Retina (tissue), 1 donor: ENCODE measurements around the gene ICA1.
A peak's percentile ranks its signal among the peaks of the same experiment; 100 is the strongest.

ENCODE experiments used
- DNase-seq: peaks from one replicate; pipeline ENCODE4 v3.0.0-alpha.2; 2016

Gene ICA1

DNA sequence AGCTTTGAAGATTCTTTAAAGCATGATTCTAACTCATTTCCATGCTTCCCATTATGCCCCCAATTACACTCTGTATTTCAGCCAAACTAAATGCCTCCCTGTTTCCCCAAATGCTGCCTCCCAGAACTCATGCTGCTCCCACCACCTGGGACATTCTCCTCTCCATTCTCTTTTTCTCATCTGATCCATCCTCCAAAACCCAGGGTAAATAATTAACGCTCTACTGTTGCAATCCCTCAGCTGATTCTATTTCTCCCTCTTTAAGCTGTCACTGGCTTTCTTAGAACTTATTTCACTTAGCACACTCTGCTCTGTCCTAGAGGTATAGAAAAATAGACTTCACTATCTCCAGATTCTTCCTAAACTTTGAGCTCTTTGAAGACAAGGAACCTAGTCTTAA, 104.7 kb downstream of the ICA1 start:
- DNase-seq = no peak

DNA sequence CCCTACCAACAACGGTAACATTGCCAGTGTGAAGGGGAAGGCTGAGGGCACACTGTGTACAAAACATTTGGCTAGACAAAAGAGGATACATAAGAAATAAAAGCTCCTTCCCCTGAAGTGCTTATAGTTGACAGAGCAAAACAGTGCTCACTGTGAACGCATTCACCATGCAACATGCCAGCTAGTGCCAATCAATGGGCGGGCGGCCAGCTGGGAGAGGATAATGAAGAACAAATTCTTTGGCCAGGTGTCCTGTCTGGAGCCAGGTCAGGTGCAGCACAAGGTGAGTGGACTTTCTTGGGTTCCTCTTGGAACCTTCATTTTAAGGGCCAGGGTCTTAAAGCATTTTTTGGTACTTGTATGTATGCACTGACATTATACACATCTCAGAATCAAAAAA, 106.1 kb downstream of the ICA1 start:
- no peak for DNase-seq

DNA sequence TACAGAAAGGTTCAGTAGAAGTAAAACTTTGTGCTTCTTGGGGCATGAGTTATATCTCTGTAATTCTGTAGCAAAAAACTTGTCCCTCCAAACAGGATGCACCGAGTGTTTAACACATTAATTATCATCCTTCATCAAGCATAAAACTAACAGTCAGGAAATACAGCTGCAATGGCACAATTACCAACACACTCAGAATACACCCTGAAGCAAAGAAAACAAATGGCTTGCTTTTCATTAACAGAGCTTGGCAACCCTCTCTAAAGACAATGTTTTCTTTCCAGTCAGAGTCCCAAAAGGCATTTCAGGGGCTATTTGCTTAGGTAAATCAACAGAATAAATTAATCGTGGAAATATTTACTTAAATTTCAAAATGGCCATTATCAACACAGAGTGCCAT, 107.7 kb downstream of the ICA1 start:
- DNase-seq = no peak

DNA sequence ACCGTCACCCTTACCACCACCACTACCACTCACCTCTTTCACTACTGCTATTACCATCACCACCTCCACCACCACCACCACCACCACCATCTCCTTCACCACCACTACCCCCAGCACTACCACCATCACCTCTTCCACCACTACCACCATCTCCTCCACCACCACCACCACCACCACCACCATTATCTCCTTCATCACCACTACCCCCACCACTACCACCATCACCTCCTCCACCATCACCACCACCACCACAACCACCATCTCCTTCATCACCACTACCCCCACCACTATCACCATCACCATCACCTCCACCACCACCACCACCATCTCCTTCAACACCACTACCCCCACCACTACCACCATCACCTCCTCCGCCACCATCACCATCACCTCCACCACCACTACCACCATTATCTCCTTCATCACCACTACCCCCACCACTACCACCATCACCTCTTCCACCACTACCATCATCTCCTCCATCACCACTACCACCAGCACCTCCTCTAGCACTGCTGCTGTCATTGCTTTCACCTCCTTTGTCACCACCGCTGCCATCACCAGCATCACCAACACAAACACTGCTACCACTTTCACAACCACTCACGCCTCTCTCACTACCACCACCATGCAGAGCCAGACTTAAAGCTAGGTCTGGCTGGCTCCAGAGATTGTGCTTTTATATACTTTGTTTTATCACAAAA, 109.3 kb downstream of the ICA1 start:
- no peak for DNase-seq

DNA sequence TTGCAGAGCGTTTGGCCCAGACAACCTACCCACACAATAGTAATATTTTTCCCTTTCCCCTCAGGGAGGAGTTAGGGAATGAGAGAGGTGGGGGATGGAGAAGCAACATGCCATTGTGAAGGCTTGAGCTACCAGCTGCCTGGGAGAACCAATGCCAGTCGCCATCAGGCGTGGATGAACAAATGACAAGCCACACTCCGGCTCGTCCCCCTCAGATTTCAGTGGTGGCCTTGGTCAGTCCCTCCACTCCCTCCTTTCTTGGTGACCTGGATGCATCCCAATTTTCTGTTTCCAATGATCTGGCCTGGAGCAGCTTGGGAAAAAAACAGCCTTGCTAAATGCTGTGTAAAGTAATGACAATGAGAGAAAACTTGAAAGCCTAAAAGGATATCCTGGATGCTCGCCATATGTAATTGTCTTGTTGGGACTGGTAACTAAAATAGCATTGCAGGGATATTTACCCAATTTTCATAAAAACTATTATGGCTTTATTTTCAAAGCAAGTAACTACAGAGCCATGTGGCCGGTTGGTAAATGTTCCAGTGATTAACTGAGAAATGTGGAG, 110.7 kb downstream of the ICA1 start:
- DNase-seq = no peak

DNA sequence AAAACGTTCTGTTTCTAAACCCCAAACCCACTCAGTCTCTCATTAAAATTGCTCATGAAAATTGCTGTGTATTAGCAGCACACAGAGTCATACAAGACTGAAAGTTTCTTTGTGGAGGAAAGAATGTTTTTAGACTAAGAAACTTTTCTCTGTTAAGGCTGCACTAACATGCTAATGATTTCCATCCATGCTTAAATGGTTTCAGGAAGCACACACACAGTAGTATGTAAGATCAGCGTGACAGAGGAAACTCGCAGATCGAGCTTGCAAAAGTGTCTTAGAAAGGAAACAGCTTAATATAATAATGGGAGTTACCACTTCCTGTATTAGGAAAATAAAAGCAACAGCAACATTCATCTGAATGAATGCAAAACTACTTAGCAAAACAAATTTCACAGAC, 112.7 kb downstream of the ICA1 start:
- DNase-seq = no peak

DNA sequence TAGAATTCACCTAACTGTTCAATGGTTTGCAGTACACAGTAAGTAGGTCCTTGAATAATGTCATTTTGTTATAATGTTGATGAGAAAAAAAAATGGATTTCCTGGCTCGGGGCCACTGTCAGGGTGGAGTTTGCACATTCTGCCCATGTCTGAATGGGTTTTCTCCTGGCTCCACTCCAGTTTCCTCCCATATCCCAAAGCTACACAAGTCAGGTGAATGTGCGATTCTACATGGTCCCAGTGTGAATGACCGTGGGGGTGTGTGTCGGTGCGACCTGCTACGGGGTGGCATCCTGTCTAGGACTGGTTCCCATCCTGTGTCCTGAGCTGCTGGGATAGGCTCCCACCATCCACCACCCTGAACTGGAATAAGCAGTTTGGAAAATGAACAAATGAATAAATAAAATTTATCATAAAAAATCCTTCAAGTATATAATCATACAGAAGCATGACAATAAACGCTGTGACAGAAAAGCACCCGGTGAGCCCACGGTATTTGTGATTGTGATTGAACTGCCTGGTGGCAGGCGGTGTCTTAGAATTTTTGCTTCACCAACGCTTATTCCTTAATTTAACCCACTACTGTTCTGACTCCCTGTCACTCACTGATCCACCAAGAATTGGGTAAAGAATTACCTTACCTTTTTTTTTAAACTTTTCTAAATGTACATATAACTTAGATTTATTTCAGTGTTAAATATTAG, 114.1 kb downstream of the ICA1 start:
- no peak for DNase-seq

DNA sequence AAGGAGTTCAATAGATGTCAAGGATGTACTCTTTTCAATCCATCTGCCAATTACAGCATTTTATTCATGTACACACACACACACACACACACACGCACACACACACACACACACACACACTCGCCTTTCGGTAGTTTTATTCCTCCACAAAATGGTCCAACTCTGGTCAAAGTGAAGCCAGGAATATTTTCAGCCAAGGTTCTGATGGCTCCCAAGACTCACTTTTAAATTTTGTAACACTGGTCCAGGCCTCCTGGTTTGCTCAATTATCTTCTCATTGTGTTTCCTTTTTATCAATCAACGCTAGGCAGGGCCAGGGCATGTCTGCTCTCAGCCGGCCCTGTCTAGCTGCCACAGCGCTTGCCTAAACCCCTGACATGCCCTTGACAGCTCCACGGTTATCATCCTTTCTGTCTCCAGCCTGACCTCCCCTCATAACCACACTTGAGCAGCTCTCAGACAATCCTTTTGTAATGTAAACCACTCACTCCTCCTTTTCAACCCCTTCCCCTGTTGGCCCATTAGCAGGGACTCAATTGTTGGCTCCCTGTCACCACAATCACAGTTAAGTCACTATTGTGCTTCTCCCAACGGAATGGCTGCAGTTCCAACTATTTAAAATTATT, 115.1 kb downstream of the ICA1 start:
- peak; percentile 73 for DNase-seq

DNA sequence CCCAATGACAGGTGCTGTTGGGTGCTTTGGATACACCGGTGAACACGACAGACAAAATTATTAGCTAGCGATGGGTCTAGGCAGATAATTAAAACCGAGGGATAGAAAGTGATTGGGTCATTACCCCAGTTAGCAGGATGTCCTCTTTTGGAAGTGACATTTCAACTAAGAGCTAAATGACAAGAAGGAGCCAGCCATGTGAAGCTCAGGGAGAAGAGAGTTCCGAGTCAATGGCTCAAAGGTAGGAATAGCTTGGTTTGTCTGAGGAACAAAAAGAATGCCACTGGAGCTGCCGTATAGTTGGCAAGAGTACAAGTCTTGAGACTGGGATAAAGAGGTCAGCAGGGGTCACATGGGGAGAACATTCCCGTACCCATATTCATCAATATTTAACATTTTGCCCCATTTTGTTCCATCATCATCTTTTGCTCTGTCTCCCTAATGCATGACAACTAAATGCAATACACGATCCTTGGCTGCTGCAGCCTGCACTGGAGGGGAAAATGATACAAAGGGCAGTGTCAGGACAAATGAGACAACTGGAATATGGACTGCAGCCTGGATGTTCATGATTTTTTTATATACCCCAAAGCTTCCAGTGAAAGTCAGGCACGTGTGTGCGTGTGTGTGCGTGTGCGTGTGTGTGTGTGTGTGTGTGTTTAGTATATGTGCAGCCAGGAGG, 115.7 kb downstream of the ICA1 start:
- DNase-seq = peak; percentile 55

DNA sequence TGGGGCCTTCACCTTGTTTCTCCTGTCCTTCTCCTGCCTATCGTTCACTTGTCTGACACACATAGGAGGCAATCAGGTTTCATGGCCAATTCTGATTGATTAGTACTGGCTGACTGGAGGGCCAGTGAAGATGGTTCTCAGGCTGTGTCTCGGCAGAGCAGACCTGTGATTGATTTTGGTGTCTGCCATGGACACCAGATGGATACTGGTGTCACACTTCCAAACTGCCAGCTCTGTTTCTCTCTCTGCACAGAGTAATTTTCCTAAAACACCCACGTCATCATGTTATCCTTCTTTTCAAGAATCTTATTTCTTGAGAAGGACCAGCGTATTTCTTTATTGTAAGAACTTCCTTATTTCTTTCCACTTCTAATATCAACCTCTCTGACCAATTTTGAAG, 117.1 kb downstream of the ICA1 start:
- no peak for DNase-seq

DNA sequence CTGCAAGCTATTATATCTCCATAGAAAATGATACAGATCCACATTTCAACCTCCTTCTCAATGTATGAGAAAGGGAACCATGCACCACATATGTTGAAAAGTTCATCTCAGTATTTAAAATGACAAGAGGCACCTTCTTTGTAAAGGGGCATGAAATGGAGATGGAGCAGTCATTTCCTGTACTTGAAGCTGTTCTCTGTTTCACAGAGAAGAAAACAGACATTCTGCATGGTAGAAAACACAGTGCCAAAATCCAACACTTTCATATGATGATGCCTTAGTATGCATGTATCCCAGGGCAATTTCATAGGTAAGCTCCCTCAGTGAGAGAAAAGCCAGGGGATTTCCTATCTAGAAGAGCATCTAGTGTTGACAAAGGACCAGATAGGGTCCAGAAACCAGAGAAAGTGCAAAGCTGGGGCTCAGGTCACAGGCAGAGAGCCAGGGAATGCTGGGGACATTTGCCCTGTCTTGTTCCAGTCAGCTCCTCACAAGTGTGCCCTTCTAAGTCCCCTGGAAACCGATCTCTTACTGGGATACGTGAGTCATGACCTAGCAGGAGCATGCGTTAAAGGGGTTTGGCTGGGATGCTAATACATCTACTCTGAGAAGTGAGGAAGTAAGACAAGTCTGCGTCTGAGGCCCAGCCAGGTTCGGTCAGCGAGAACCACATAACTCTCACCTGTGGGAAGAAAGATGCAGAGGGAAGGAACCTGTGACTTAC, 118.7 kb downstream of the ICA1 start:
- DNase-seq = no peak

DNA sequence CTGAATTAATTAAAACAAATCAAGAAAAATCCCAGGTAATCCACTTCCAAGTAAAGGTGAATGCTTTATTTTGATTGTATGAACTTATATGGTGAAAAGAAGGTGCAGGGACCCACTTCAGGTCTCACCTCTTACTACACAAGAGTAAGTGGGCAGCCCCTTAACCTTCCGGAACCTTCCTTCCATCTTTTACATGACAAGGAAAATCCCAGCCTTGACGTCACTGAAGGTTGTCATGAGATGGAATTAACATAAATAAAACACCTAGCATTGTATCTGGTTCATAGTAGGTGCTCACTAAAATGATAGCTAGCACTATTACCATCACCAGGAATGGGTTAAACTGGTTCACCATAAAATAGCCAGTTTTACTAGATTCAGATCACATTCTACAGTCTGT, 119.5 kb downstream of the ICA1 start:
- no peak for DNase-seq

DNA sequence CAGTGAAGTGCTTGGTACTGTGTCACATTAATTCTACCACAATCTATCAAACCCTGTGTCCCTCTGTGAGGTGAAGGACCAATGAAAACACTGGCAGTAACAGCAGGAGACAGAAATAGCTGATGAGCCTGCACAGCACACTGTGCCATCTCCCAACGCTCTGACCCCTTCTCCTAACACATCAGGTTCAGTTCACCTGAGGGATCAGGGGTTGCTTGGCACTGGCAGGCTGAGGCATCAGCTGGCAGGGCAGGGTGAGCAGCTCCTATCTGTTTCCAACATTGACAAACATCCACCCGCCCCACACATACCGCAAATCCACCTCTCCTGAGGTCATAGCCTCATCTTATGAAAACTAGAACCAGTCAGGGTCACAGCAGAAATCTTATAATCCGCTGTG, 120.9 kb downstream of the ICA1 start:
- no peak for DNase-seq

DNA sequence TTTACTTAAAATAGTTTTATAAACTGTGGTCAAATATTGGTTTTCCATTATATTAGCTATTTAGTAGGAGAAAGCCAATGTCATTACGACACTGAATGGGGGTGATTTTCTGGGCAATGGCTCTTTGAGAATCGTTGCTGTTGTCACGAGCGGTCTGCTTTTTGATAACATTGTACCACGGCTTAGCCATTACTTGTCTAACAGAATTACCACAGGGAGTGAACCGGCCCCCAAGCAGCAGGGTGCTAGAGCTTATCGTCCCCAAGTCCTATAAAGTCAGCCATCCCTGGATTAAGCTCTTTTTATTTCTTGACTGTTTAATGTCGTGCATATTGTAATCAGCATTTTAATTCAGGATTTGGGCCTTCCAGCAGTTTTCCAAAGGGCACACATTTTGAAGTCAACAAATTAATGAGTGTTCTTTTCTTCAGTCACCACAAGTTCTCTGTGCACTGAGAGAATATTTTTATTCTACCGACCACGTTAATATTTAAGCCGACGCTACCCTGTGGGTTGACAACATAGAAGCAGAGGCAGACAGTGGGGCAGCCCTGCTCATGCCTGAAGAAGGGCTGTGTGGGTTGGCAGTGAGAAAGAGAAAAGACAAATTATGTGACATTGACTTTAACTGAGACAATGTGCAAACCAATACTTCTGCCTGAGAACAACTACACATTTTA, 125.8 kb downstream of the ICA1 start:
- DNase-seq = no peak

DNA sequence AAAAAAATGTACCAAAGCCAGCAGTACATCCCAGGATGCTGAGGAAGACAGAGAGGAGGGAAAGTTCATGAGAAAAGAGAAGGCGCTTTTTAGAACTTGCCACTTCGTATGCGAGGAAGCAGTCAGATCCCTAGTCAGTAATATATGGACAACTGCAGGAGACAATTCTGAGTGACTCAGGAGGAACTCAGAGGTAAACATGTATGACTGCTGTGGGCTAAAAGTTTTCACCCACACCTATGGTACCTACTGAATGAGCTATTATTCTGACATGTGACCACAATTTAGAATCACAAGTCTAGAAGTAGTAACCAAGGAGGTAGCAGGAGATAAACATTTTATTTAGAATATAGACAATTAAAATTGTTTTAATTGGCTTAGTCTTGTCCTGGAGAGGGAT, 126.5 kb downstream of the ICA1 start:
- no peak for DNase-seq

DNA sequence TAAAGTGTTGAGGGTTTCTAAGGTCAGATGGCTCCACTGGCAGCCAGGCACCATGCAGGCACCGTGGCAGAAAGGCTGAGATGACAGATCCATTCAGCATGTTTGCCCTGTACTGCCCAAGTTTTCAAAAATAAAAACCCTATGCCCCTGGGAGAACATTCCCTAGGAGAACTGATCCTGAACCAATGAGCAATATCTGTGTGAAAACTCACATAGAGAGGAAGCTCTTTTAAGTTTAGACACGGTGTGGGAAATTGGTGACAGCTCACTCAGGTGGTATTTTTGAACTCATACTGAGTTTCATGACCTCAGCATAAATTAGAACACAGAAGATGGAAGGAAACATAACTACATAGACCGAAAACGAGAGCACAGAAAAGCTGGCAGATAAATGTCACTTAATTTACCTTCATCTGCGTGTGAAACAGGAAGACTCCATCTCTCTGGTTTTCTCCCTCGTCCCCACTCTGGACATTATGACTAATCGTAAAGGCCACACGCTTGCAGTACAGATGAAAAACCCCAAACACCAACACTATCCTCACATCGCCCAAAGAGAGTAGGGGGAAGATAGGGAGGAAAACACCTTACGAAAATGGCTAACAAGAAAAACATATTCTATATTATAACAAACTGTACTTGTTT, 127.8 kb downstream of the ICA1 start:
- no peak for DNase-seq

DNA sequence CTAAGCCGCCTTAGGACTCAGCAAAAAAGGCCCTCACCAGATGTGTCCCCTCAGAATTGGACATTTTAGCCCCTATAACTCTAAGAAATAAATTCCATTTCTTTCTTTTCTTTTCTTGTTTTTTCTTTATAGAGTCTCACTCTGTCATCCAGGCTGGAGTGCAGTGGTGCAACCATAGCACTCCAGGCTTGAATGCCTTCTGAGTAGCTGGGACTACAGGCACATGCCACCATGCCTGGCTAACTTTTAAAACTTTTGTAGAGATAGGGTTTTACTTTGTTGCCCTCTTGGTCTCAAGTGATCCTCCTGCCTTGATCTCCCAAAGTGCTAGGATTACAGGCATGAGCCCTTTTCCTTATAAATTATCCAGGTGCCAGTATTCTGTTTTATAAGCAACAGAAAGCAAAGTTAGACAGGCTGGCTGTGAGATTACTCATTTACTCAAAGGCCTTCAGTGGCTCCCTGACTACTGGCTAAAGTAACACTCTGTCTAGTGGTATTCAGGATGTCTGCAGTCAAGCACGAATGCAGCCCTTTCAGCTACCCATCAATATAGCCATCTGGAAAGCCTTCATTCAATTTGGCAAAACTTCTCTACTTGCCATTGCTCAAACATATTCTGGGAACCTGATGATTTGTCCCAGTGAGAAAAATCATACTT, 128.6 kb downstream of the ICA1 start:
- no peak for DNase-seq

DNA sequence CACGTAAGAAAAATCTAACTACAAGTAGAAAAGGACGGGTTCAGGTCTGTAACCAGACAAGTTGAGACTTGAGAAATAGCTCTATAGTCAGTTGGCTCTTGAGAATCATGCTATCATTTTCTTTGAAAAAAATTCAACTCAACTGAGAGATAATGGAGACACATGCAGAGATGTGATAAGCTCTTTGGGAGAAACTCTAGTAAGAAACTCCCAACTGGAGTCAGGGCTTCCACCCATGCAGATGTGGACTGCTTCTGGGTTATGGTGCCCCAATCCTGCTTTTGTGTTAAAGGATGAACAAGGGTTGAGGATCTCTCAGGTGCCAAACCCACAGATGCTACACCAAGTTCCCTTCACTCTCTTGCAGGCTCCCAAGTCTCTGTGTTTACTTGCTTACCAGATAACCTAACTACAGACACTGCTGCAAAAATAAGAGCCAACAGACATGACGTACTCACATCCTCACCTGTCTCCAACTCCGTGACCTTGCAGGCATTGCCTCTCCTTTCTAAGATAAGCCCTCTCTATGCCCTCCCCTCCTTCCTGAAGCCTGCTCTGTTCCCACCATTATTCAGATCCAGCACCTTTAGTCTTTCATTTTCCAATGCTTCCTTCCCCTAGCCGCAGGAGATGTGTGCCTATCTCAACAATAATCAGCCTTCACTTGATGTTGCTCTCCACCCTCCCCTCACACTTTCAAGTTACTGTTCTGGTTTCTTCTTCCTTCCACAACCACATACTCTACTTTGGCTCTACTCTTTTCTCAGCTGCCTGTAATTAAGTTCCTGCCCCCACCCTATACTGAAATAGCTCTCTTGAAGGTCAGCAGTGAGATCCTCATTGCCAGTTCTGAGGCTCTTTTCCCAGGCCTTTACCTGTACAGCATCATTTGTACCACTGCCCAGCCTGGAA, 130.0 kb downstream of the ICA1 start:
- DNase-seq = no peak

DNA sequence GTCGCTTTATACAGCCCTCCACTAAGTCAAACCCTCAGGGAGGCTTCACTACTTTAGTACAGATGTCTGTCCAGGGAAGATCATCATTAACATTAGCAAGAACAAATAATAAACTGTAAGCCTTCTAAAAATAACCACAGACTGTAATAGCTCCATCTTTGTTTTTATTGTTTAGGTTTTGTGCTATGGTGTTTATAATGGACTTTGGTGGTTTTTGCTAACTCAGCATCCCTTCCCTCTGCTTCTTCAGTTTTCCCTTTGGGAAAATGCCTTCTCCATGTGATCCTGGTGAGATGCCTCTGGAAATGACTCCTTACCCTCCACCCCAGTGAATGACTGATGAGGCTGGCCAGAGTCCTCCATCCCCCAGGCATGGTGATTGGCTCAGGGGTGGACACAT, 131.3 kb downstream of the ICA1 start:
- DNase-seq = no peak

DNA sequence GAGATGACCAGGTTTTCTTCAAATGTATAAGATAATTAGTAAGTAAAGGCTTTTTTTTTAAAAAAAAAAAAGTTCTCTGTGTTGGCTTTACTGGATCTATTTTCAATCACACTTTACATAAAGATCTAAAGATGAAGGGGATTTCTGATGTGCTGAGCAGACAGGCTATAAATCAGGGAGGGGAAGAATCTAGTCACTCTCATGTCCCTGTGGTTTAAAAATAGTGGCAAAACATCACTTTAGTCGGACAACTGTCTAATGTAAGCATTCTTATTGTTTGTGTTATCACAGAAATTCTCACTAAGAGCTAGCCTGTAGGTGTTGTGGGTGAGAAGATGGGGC, 132.7 kb downstream of the ICA1 start:
- DNase-seq = no peak
